MG63 (cell line): ENCODE data around the gene CCNY. TPM values are rescaled to one million over a fixed set of nuclear protein-coding genes. Genes with fewer than 3 reads are reported as not detected.

Experiments
- DNase-seq: peaks from one replicate; pipeline ENCODE4 v3.0.0-alpha.2; 2020
- H3K27me3 ChIP-seq: fragments of 250-450 bp; sonication (Bioruptor Pico); 2 replicates; pipeline ENCODE4 v1.5.1; 2020; ENCODE audit warnings: mild to moderate bottlenecking, moderate library complexity
- H3K36me3 ChIP-seq: fragments of 250-450 bp; sonication (Bioruptor Pico); 2 replicates; pipeline ENCODE4 v1.5.1; 2020; ENCODE audit warnings: mild to moderate bottlenecking, moderate library complexity
- H3K4me3 ChIP-seq: fragments of 250-450 bp; sonication (Bioruptor Pico); 2 replicates; pipeline ENCODE4 v1.5.1; 2020; ENCODE audit warnings: mild to moderate bottlenecking, moderate library complexity
- H3K9me3 ChIP-seq: fragments of 250-450 bp; sonication (Bioruptor Pico); 2 replicates; pipeline ENCODE4 v1.5.1; 2020; ENCODE audit warnings: mild to moderate bottlenecking, moderate library complexity
- total RNA-seq: library from RNA; depleted of rRNA; stranded (reverse); fragments of >200 nt; shearing (Covaris generic); gene quantifications from 2 replicates; pipeline ENCODE4 v1.2.3, GENCODE V29; 2014; ENCODE audit warnings: low replicate concordance

Gene CCNY
- total RNA-seq, 1 experiment from 2014 or later = 47.2 TPM

GRCh38 chr10:35486297-35486990 lies 150.1 kb downstream of the CCNY start:
- DNase-seq = no peak
- peaks cover 7% of the 10 kb centered on the region; the same call in 1 of the 2 replicates for H3K36me3 ChIP-seq
- no peaks in the 10 kb centered on the region for H3K27me3 ChIP-seq
- no peaks in the 10 kb centered on the region for H3K9me3 ChIP-seq
- H3K4me3 ChIP-seq = no peak overlapping the region

GRCh38 chr10:35487336-35488034 lies 151.2 kb downstream of the CCNY start:
- no peak for DNase-seq
- no peaks in the 10 kb centered on the region for H3K9me3 ChIP-seq

GRCh38 chr10:35488228-35488627 lies 151.9 kb downstream of the CCNY start:
- H3K36me3 ChIP-seq = peaks cover 7% of the 10 kb centered on the region; the same call in 1 of the 2 replicates
- no peak for DNase-seq
- no peaks in the 10 kb centered on the region for H3K27me3 ChIP-seq
- H3K9me3 ChIP-seq = no peaks in the 10 kb centered on the region
- no peak overlapping the region for H3K4me3 ChIP-seq

More at GRCh38 chr10:35487336-35488034, 151.2 kb downstream of the CCNY start:
- H3K36me3 ChIP-seq = peaks cover 7% of the 10 kb centered on the region; the same call in 1 of the 2 replicates
- H3K27me3 ChIP-seq = no peaks in the 10 kb centered on the region
- H3K4me3 ChIP-seq = no peak overlapping the region

- no peaks in the 10 kb centered on the region for H3K36me3 ChIP-seq
- no peak overlapping the region for H3K4me3 ChIP-seq
- H3K27me3 ChIP-seq = no peaks in the 10 kb centered on the region
- no peaks in the 10 kb centered on the region for H3K9me3 ChIP-seq
- DNase-seq = no peak
Measured at GRCh38 chr10:35492386-35493195, 156.3 kb downstream of the CCNY start.

GRCh38 chr10:35493196-35494118 lies 157.1 kb downstream of the CCNY start:
- H3K36me3 ChIP-seq = no peaks in the 10 kb centered on the region
- H3K4me3 ChIP-seq = no peak overlapping the region
- DNase-seq = no peak
- H3K27me3 ChIP-seq = no peaks in the 10 kb centered on the region
- H3K9me3 ChIP-seq = no peaks in the 10 kb centered on the region

GRCh38 chr10:35495521-35496119 lies 159.3 kb downstream of the CCNY start:
- Histone ChIP-seq H3K9me3 (no peaks in the 10 kb centered on the region), H3K4me3 (no peak overlapping the region), H3K27me3 (no peaks in the 10 kb centered on the region), H3K36me3 (no peaks in the 10 kb centered on the region)
- no peak for DNase-seq

- Histone ChIP-seq H3K36me3 (no peaks in the 10 kb centered on the region), H3K9me3 (no peaks in the 10 kb centered on the region), H3K27me3 (no peaks in the 10 kb centered on the region), H3K4me3 (no peak overlapping the region)
- DNase-seq = no peak
Measured at GRCh38 chr10:35497909-35498308, 161.6 kb downstream of the CCNY start.

- no peaks in the 10 kb centered on the region for H3K36me3 ChIP-seq
- no peak overlapping the region for H3K4me3 ChIP-seq
- H3K27me3 ChIP-seq = no peaks in the 10 kb centered on the region
- no peak for DNase-seq
- H3K9me3 ChIP-seq = no peaks in the 10 kb centered on the region
Measured at GRCh38 chr10:35498693-35499092, 162.4 kb downstream of the CCNY start.

- Histone ChIP-seq H3K4me3 (no peak overlapping the region), H3K9me3 (no peaks in the 10 kb centered on the region), H3K36me3 (no peaks in the 10 kb centered on the region), H3K27me3 (no peaks in the 10 kb centered on the region)
- no peak for DNase-seq
Measured at GRCh38 chr10:35501923-35502322, 165.6 kb downstream of the CCNY start.

- DNase-seq = no peak
- Histone ChIP-seq H3K9me3 (no peaks in the 10 kb centered on the region), H3K4me3 (no peak overlapping the region), H3K36me3 (no peaks in the 10 kb centered on the region), H3K27me3 (no peaks in the 10 kb centered on the region)
Measured at GRCh38 chr10:35502692-35503091, 166.4 kb downstream of the CCNY start.

- no peak for DNase-seq
Measured at GRCh38 chr10:35503578-35503977, 167.3 kb downstream of the CCNY start.

GRCh38 chr10:35504132-35504531 lies 167.8 kb downstream of the CCNY start:
- no peak overlapping the region for H3K4me3 ChIP-seq
- H3K27me3 ChIP-seq = no peaks in the 10 kb centered on the region
- no peak for DNase-seq
- H3K9me3 ChIP-seq = no peaks in the 10 kb centered on the region
- no peaks in the 10 kb centered on the region for H3K36me3 ChIP-seq

More at GRCh38 chr10:35503578-35503977, 167.3 kb downstream of the CCNY start:
- Histone ChIP-seq H3K36me3 (no peaks in the 10 kb centered on the region), H3K4me3 (no peak overlapping the region), H3K27me3 (no peaks in the 10 kb centered on the region), H3K9me3 (no peaks in the 10 kb centered on the region)

GRCh38 chr10:35505241-35505873 lies 169.0 kb downstream of the CCNY start:
- Histone ChIP-seq H3K27me3 (no peaks in the 10 kb centered on the region), H3K4me3 (no peak overlapping the region), H3K36me3 (no peaks in the 10 kb centered on the region), H3K9me3 (no peaks in the 10 kb centered on the region)
- DNase-seq = no peak

- DNase-seq = no peak
- no peaks in the 10 kb centered on the region for H3K27me3 ChIP-seq
- H3K9me3 ChIP-seq = no peaks in the 10 kb centered on the region
- H3K4me3 ChIP-seq = no peak overlapping the region
- H3K36me3 ChIP-seq = no peaks in the 10 kb centered on the region
Measured at GRCh38 chr10:35506741-35507140, 170.4 kb downstream of the CCNY start.

- DNase-seq = no peak
- no peaks in the 10 kb centered on the region for H3K9me3 ChIP-seq
- H3K36me3 ChIP-seq = no peaks in the 10 kb centered on the region
- no peaks in the 10 kb centered on the region for H3K27me3 ChIP-seq
- no peak overlapping the region for H3K4me3 ChIP-seq
Measured at GRCh38 chr10:35507519-35508109, 171.3 kb downstream of the CCNY start.
